Hepatocyte (in vitro differentiated cells): ENCODE results near the gene ARL2BP. TPM values are rescaled to one million over a fixed set of nuclear protein-coding genes. Genes with fewer than 3 reads are reported as not detected.

ENCODE experiments used
- DNase-seq: peaks from one replicate; pipeline ENCODE4 v3.0.0-alpha.2; 2016; ENCODE audit warnings: low spot score
- H2AFZ ChIP-seq: fragments of 200-600 bp; sonication (generic); 2 replicates; pipeline ENCODE4 v1.6.0; 2016; ENCODE audit warnings: antibody characterized with exemption, mild to moderate bottlenecking
- H3K27ac ChIP-seq: fragments of 200-600 bp; sonication (generic); 2 replicates; pipeline ENCODE4 v1.5.1; 2016; ENCODE audit warnings: mild to moderate bottlenecking
- H3K27me3 ChIP-seq: fragments of 200-600 bp; sonication (generic); 2 replicates; pipeline ENCODE4 v1.6.1; 2016
- H3K36me3 ChIP-seq: fragments of 200-600 bp; sonication (generic); replicated peaks from 2 replicates; pipeline ENCODE4 v1.5.1; 2016; ENCODE audit warnings: low read depth; ENCODE audit not compliant: insufficient read depth
- H3K4me1 ChIP-seq: fragments of 200-600 bp; sonication (generic); 2 replicates; pipeline ENCODE4 v1.5.1; 2016; ENCODE audit warnings: mild to moderate bottlenecking, moderate library complexity; ENCODE audit not compliant: insufficient read depth
- H3K4me2 ChIP-seq: fragments of 200-600 bp; sonication (generic); 2 replicates; pipeline ENCODE4 v1.6.0; 2016
- H3K4me3 ChIP-seq: fragments of 200-600 bp; sonication (generic); 2 replicates; pipeline ENCODE4 v1.5.1; 2016; ENCODE audit warnings: mild to moderate bottlenecking
- H3K79me2 ChIP-seq: fragments of 200-600 bp; sonication (generic); 2 replicates; pipeline ENCODE4 v1.6.0; 2017; ENCODE audit warnings: mild to moderate bottlenecking
- H3K9me2 ChIP-seq: fragments of 200-600 bp; sonication (generic); replicated peaks from 2 replicates; pipeline ENCODE4 v1.6.0; 2017; ENCODE audit warnings: mild to moderate bottlenecking; ENCODE audit not compliant: insufficient read depth
- H3K9me3 ChIP-seq: fragments of 200-600 bp; sonication (generic); 2 replicates; pipeline ENCODE4 v1.5.1; 2016; ENCODE audit warnings: low read depth, mild to moderate bottlenecking
- H4K20me1 ChIP-seq: fragments of 200-600 bp; sonication (generic); 2 replicates; pipeline ENCODE4 v1.6.0; 2016; ENCODE audit warnings: mild to moderate bottlenecking; ENCODE audit not compliant: insufficient read depth, poor library complexity, severe bottlenecking
- EZH2 ChIP-seq: fragments of 200-600 bp; sonication (generic); IDR thresholded peaks from 2 replicates; pipeline ENCODE4 v1.6.1; 2016; ENCODE audit warnings: antibody characterized with exemption, mild to moderate bottlenecking, borderline replicate concordance
- EZH2phosphoT487 ChIP-seq: fragments of 200-600 bp; sonication (generic); IDR thresholded peaks from one replicate; pipeline ENCODE4 v1.6.1; 2018; ENCODE audit warnings: antibody characterized with exemption, mild to moderate bottlenecking, low read depth, moderate library complexity; ENCODE audit not compliant: unreplicated experiment, severe bottlenecking
- WGBS: methylation state at CpG from one replicate; pipeline ENCODE4 v1.1.6; 2016; ENCODE audit warnings: low lambda C conversion rate; ENCODE audit errors: missing lambda C conversion rate; 5-methylcytosine and 5-hydroxymethylcytosine counted together
- polyA plus RNA-seq: library from polyadenylated mRNA; unstranded; fragments of >200 nt; fragmentation: Nextera tagmentation; extraction: Ambion mirVana; gene quantifications from 2 replicates; pipeline ENCODE4 v1.2.1, GENCODE V29; 2016
- total RNA-seq: library from RNA; depleted of rRNA; stranded (reverse); fragments of >200 nt; gene quantifications from 2 replicates; pipeline ENCODE4 v1.2.3, GENCODE V29; 2014
- TF ChIP-seq, protein P1 (sequence below): fragments of 200-600 bp; sonication (generic); IDR thresholded peaks from 2 replicates; pipeline ENCODE4 v1.5.1; 2016; ENCODE audit warnings: antibody characterized with exemption, mild to moderate bottlenecking; ENCODE audit not compliant: poor library complexity

Gene ARL2BP
- total and polyA plus RNA-seq, 2 experiments from 2014 or later, result 102 to 105 TPM

DNA sequence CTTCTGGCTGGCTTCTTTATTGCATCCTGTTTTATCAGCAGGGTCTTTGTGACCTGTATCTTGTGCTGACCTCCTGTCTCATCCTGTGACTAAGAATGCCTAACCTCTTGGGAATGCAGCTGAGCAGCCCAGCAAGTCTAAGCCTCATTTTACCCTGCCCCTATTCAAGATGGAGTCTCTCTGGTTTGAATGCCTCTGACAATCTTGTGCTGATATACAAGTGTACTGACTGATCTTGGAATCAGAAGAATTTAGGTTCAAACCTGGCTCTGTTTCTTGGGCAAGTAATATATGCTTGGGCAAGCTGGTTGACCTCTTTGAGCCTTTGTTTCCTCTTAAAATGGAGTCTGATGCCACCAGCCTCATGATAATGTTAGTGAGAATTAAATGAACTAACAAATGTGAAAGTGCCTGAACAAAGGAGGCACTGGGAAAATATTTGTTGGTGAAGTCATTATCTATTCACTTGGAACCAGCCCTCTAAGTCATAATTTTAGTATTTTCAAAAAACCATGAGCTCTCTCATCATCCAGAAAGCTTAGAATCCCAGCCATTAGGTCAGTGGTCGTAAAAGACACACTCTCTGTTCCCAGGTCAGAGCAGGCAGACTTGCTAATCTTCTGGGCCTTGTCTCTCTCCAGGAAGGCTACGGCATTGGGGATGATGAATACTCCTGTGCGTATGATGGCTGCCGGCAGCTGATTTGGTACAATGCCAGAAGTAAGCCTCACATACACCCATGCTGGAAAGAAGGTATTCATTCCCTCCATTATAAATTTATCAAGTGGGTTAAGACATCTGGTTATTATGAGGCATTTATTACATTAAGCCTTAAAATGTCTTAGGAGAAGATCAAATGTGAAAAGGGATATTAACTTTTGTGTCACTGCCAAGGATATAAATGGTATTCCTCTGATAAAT lies 18.1 kb upstream of the ARL2BP start:
- WGBS, result 74% methylated on average over 4 of the region's 4 CpGs
- no peak overlapping the region for H3K27ac ChIP-seq
- DNase-seq, result no peak
- TF ChIP-seq, protein P1, sequence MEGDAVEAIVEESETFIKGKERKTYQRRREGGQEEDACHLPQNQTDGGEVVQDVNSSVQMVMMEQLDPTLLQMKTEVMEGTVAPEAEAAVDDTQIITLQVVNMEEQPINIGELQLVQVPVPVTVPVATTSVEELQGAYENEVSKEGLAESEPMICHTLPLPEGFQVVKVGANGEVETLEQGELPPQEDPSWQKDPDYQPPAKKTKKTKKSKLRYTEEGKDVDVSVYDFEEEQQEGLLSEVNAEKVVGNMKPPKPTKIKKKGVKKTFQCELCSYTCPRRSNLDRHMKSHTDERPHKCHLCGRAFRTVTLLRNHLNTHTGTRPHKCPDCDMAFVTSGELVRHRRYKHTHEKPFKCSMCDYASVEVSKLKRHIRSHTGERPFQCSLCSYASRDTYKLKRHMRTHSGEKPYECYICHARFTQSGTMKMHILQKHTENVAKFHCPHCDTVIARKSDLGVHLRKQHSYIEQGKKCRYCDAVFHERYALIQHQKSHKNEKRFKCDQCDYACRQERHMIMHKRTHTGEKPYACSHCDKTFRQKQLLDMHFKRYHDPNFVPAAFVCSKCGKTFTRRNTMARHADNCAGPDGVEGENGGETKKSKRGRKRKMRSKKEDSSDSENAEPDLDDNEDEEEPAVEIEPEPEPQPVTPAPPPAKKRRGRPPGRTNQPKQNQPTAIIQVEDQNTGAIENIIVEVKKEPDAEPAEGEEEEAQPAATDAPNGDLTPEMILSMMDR, result no peak
- TF ChIP-seq EZH2 (no peak), EZH2phosphoT487 (no peak)
- peaks cover 5% of the 10 kb centered on the region for H3K79me2 ChIP-seq
- H3K4me3 ChIP-seq, result no peak overlapping the region
- no peaks in the 10 kb centered on the region for H3K9me3 ChIP-seq
- no peaks in the 10 kb centered on the region for H3K27me3 ChIP-seq
- H3K36me3 ChIP-seq, result peaks cover 12% of the 10 kb centered on the region
- H3K4me2 ChIP-seq, result no peak overlapping the region
- no peaks in the 10 kb centered on the region for H4K20me1 ChIP-seq
- H3K9me2 ChIP-seq, result no peaks in the 10 kb centered on the region
- H3K4me1 ChIP-seq, result no peaks in the 10 kb centered on the region
- H2AFZ ChIP-seq, result no peak overlapping the region

DNA sequence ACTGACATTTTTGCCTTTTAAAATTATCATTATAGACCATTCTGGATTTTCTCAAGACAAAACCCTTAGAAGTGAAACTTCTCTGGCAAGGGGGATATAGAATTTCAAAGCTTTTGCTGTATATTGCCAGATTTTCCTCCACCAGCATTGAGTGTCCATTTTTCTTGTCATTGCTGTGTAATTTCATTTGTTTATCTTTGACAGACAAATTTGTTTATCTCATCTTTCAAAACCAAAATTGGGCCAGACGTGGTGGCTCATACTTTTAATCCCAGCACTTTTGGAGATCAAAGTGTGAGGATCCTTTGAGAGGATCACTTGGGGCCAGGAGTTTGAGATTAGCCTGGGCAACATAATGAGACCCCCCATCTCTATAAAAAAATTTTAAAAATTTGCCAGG lies 16.0 kb upstream of the ARL2BP start:
- H3K9me3 ChIP-seq, result no peaks in the 10 kb centered on the region
- H3K27ac ChIP-seq, result no peak overlapping the region
- no peak overlapping the region for H3K4me2 ChIP-seq
- WGBS, result 62% methylated on average over 1 of the region's 1 CpG
- TF ChIP-seq EZH2 (no peak), EZH2phosphoT487 (no peak)
- TF ChIP-seq, protein P1, result no peak
- no peaks in the 10 kb centered on the region for H3K79me2 ChIP-seq
- H3K27me3 ChIP-seq, result no peaks in the 10 kb centered on the region
- no peaks in the 10 kb centered on the region for H3K4me1 ChIP-seq
- DNase-seq, result no peak
- no peaks in the 10 kb centered on the region for H4K20me1 ChIP-seq
- H3K4me3 ChIP-seq, result no peak overlapping the region
- H2AFZ ChIP-seq, result no peak overlapping the region
- no peaks in the 10 kb centered on the region for H3K9me2 ChIP-seq
- peaks cover 12% of the 10 kb centered on the region for H3K36me3 ChIP-seq

DNA sequence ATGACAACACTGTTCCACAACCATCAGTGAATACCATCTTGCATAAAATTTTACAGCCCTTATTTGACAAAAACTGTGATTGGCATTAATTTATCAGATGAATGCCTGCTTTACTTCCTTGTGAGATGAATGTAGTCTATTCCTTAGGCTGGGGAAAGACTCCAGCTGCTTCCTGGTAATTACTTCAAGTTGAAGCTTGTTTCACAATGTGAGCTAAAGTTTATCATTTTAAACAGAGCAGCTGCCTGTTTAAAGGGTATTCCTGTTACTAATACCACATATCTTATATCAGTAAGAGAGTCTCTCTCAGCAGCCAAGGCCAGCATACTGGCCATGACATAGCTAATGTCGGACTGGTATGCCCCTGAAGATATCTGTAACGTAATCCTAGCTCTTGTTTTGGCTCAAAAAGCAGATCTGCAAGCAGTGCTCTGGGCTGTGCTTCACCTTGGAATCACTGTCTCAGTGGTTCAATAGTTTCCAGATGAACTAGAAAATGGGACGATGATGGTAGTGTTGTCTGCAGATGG lies 13.2 kb upstream of the ARL2BP start:
- no peaks in the 10 kb centered on the region for H3K9me2 ChIP-seq
- 76% methylated on average over 3 of the region's 3 CpGs for WGBS
- H2AFZ ChIP-seq, result no peak overlapping the region
- no peaks in the 10 kb centered on the region for H3K4me1 ChIP-seq
- no peak for TF ChIP-seq EZH2phosphoT487
- TF ChIP-seq, protein P1, result no peak
- no peak for TF ChIP-seq EZH2
- no peaks in the 10 kb centered on the region for H3K27me3 ChIP-seq
- H3K4me3 ChIP-seq, result no peak overlapping the region
- H3K79me2 ChIP-seq, result no peaks in the 10 kb centered on the region
- peak overlapping the region; percentile 47 for H3K27ac ChIP-seq
- no peak overlapping the region for H3K4me2 ChIP-seq
- DNase-seq, result no peak
- H4K20me1 ChIP-seq, result no peaks in the 10 kb centered on the region
- no peaks in the 10 kb centered on the region for H3K9me3 ChIP-seq
- peaks cover 7% of the 10 kb centered on the region for H3K36me3 ChIP-seq
